Chondrocyte (in vitro differentiated cells): ENCODE measurements around the gene TAAR2. TPM values are rescaled to one million over a fixed set of nuclear protein-coding genes. Genes with fewer than 3 reads are reported as not detected.

Source experiments
- DNase-seq: peaks from one replicate; pipeline ENCODE4 v3.0.0; 2021; ENCODE audit warnings: mixed read lengths, low spot score
- H3K27ac Mint-ChIP-seq: one replicate; pipeline ENCODE4 v1.8.0; 2021; ENCODE audit warnings: mild to moderate bottlenecking, moderate library complexity, mixed read lengths; ENCODE audit not compliant: unreplicated experiment
- H3K27me3 Mint-ChIP-seq: 2 replicates; pipeline ENCODE4 v1.8.0; 2021; ENCODE audit warnings: low read depth, mixed read lengths
- H3K36me3 Mint-ChIP-seq: 2 replicates; pipeline ENCODE4 v1.8.0; 2021; ENCODE audit warnings: low read depth, mixed read lengths
- H3K4me1 Mint-ChIP-seq: 2 replicates; pipeline ENCODE4 v1.8.0; 2021; ENCODE audit warnings: low read depth, mild to moderate bottlenecking, mixed read lengths
- H3K4me3 Mint-ChIP-seq: one replicate; pipeline ENCODE4 v1.8.0; 2021; ENCODE audit warnings: mild to moderate bottlenecking, moderate library complexity, mixed read lengths; ENCODE audit not compliant: unreplicated experiment
- H3K9me3 Mint-ChIP-seq: 2 replicates; pipeline ENCODE4 v1.8.0; 2021; ENCODE audit warnings: low read depth, mixed read lengths
- CTCF ChIP-seq: fragments of 200-600 bp; sonication (generic); IDR thresholded peaks from 2 replicates; pipeline ENCODE4 v1.5.0; 2021; ENCODE audit warnings: antibody characterized with exemption, mild to moderate bottlenecking, moderate library complexity
- total RNA-seq: library from RNA; stranded (reverse); gene quantifications from 3 replicates; pipeline ENCODE4 v1.2.1, GENCODE V29; 2021

Gene TAAR2
- total RNA-seq, 1 donor from 2014 or later = not detected

GRCh38 chr6:132664309-132665034 lies 40.4 kb upstream of the TAAR2 start:
- no peaks in the 10 kb centered on the region for H3K27me3 Mint-ChIP-seq
- peaks cover 4% of the 10 kb centered on the region for H3K36me3 Mint-ChIP-seq
- DNase-seq = no peak
- no peaks in the 10 kb centered on the region for H3K4me1 Mint-ChIP-seq
- no peak overlapping the region for H3K27ac Mint-ChIP-seq
- H3K4me3 Mint-ChIP-seq = no peak overlapping the region
- peaks cover 14% of the 10 kb centered on the region for H3K9me3 Mint-ChIP-seq
- TF ChIP-seq CTCF = no peak

GRCh38 chr6:132663661-132664060 lies 39.6 kb upstream of the TAAR2 start:
- TF ChIP-seq CTCF = no peak
- no peaks in the 10 kb centered on the region for H3K4me1 Mint-ChIP-seq
- peaks cover 14% of the 10 kb centered on the region for H3K9me3 Mint-ChIP-seq
- DNase-seq = no peak
- H3K36me3 Mint-ChIP-seq = peaks cover 4% of the 10 kb centered on the region
- H3K4me3 Mint-ChIP-seq = no peak overlapping the region
- H3K27ac Mint-ChIP-seq = no peak overlapping the region
- no peaks in the 10 kb centered on the region for H3K27me3 Mint-ChIP-seq

- H3K4me1 Mint-ChIP-seq = no peaks in the 10 kb centered on the region
- peaks cover 14% of the 10 kb centered on the region for H3K9me3 Mint-ChIP-seq
- H3K27ac Mint-ChIP-seq = no peak overlapping the region
These were observed 37.8 kb upstream of the TAAR2 start for GRCh38 chr6:132661906-132662305.

GRCh38 chr6:132659082-132659481 lies 35.0 kb upstream of the TAAR2 start, which contains the start of gene TAAR1:
Gene TAAR1, minus strand, starts transcription at chr6:132659182. Its CDS starts 13,179 bp downstream, at chr6:132646003.
- Mint-ChIP-seq H3K36me3 (peaks cover 2% of the 10 kb centered on the region), H3K9me3 (peaks cover 4% of the 10 kb centered on the region), H3K4me1 (no peaks in the 10 kb centered on the region), H3K4me3 (no peak within 1 kb of the TSS), H3K27ac (no peak within 1 kb of the TSS), H3K27me3 (peaks cover 3% of the 10 kb centered on the region)
- DNase-seq = no peak
- no peak for TF ChIP-seq CTCF

More at GRCh38 chr6:132661906-132662305, 37.8 kb upstream of the TAAR2 start:
- Mint-ChIP-seq H3K27me3 (no peaks in the 10 kb centered on the region), H3K4me3 (no peak overlapping the region), H3K36me3 (peaks cover 4% of the 10 kb centered on the region)
- DNase-seq = no peak
- TF ChIP-seq CTCF = no peak

- DNase-seq = no peak
- no peaks in the 10 kb centered on the region for H3K36me3 Mint-ChIP-seq
- TF ChIP-seq CTCF = no peak
- no peak overlapping the region for H3K27ac Mint-ChIP-seq
- no peaks in the 10 kb centered on the region for H3K9me3 Mint-ChIP-seq
- peaks cover 6% of the 10 kb centered on the region for H3K4me1 Mint-ChIP-seq
- H3K4me3 Mint-ChIP-seq = no peak overlapping the region
- peaks cover 3% of the 10 kb centered on the region for H3K27me3 Mint-ChIP-seq
These were observed 27.0 kb upstream of the TAAR2 start for GRCh38 chr6:132651062-132651461.
